ENCODE data around the gene MRGPRG.

The MRGPRG gene

DNA sequence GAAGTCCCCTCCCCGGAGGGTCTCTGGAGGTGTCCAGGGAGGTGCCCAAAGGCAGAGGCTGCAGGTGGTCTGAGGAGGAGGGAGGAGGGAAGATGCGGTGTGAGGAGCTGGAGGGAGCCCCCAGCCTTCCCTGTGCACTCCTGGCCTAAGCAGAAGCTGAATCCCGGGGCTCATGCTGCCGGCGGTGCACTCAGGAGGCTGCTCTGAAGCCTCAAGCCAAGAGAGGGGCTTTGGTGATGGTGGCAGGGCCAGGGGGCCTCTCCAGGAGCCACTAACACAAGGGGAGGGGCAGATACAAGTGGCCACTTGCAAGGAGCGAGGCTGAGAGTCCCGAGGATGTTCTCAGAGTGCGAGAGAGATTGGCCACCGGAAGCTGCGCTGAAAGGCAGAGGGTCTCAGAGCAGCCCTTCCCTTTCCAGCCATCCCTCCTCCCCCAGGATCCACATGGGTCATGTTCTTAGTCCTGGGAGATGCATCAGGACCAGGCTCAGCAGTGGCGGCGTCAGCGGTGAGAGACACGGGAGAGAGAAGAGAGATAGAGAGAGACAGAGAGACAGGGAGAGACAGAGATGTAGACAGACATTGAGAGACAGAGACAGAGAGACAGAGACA is 774 bp upstream of the MRGPRG start:
- Histone ChIP-seq H2AFZ (ENCODE audit: low read depth, low read length, severe bottlenecking) (no peak overlapping the region), H3K4me3 (ENCODE audit: insufficient read depth, low read length, poor library complexity, severe bottlenecking) (no peak overlapping the region), H4K20me1 (ENCODE audit: low read depth, low read length) (no peaks in the 10 kb centered on the region), H3K27me3 (ENCODE audit: low read length) (no peaks in the 10 kb centered on the region), H3K27ac (ENCODE audit: low read depth, low read length) (no peak overlapping the region), H3K36me3 (ENCODE audit: low read length) (no peaks in the 10 kb centered on the region), H3K9ac (ENCODE audit: low read length) (no peak overlapping the region), H3K79me2 (ENCODE audit: insufficient read depth, low read length) (no peaks in the 10 kb centered on the region), H3K9me2 (replicated peaks; ENCODE audit: insufficient read depth, low read length) (no peaks in the 10 kb centered on the region), H3K4me2 (ENCODE audit: low read depth, low read length, poor library complexity, severe bottlenecking) (no peak overlapping the region), H3F3A (ENCODE audit: insufficient read depth) (no peaks in the 10 kb centered on the region), H3K9me3 (ENCODE audit: insufficient read depth, low read length) (no peaks in the 10 kb centered on the region)
- TF ChIP-seq EZH2phosphoT487 (conservative IDR thresholded peaks at IDR 0.05; ENCODE audit: low read length): no peak
- TF ChIP-seq, protein P1, sequence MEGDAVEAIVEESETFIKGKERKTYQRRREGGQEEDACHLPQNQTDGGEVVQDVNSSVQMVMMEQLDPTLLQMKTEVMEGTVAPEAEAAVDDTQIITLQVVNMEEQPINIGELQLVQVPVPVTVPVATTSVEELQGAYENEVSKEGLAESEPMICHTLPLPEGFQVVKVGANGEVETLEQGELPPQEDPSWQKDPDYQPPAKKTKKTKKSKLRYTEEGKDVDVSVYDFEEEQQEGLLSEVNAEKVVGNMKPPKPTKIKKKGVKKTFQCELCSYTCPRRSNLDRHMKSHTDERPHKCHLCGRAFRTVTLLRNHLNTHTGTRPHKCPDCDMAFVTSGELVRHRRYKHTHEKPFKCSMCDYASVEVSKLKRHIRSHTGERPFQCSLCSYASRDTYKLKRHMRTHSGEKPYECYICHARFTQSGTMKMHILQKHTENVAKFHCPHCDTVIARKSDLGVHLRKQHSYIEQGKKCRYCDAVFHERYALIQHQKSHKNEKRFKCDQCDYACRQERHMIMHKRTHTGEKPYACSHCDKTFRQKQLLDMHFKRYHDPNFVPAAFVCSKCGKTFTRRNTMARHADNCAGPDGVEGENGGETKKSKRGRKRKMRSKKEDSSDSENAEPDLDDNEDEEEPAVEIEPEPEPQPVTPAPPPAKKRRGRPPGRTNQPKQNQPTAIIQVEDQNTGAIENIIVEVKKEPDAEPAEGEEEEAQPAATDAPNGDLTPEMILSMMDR (IDR thresholded peaks at IDR 0.05; ENCODE audit: insufficient read depth, low read length, poor library complexity, severe bottlenecking): no peak

DNA sequence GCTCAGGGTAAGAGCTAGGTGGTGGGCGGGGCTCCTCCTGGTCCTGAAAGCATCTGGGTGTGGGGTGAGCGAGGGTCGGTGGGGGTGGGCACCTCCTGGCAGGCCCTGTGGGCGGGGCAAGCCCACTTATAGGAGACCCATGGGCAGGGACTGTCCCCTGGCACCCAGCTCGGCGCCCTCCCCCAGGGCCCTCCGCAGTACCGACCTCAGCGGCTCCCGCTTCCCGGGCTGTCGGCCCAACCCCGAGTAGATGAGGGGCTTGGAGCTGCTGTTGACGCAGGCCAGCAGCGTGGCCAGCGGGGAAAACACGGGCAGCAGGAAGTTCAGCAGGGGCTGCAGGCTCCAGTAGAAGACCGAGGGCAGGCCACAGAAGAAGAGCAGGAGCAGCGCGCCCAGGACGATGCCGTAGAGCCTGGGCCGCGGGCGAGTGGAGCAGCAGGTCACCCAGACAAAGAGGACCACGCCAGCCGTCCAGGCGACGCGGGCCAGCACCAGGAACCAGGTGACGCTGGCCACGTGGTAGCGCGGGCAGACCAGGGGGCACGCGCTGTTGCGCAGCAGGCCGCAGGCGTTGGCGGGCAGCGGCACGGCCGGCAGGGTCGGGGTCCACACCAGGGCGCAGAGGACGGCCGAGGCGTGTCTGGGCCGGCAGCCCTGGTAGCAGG is 663 bp downstream of the MRGPRG start:
- Histone ChIP-seq H3K27me3 (ENCODE audit: low read length) (no peaks in the 10 kb centered on the region), H3K9ac (ENCODE audit: low read length) (no peak overlapping the region), H3K27ac (ENCODE audit: low read depth, low read length) (no peak overlapping the region), H3K9me3 (ENCODE audit: insufficient read depth, low read length) (no peaks in the 10 kb centered on the region), H3K36me3 (ENCODE audit: low read length) (no peaks in the 10 kb centered on the region), H3F3A (ENCODE audit: insufficient read depth) (no peaks in the 10 kb centered on the region), H2AFZ (ENCODE audit: low read depth, low read length, severe bottlenecking) (no peak overlapping the region), H3K9me2 (replicated peaks; ENCODE audit: insufficient read depth, low read length) (no peaks in the 10 kb centered on the region), H3K79me2 (ENCODE audit: insufficient read depth, low read length) (no peaks in the 10 kb centered on the region), H3K4me2 (ENCODE audit: low read depth, low read length, poor library complexity, severe bottlenecking) (no peak overlapping the region), H3K4me3 (ENCODE audit: insufficient read depth, low read length, poor library complexity, severe bottlenecking) (no peak overlapping the region), H4K20me1 (ENCODE audit: low read depth, low read length) (no peaks in the 10 kb centered on the region)
- TF ChIP-seq, protein P1 (IDR thresholded peaks at IDR 0.05; ENCODE audit: insufficient read depth, low read length, poor library complexity, severe bottlenecking): no peak
- no peak for TF ChIP-seq EZH2phosphoT487 (conservative IDR thresholded peaks at IDR 0.05; ENCODE audit: low read length)

DNA sequence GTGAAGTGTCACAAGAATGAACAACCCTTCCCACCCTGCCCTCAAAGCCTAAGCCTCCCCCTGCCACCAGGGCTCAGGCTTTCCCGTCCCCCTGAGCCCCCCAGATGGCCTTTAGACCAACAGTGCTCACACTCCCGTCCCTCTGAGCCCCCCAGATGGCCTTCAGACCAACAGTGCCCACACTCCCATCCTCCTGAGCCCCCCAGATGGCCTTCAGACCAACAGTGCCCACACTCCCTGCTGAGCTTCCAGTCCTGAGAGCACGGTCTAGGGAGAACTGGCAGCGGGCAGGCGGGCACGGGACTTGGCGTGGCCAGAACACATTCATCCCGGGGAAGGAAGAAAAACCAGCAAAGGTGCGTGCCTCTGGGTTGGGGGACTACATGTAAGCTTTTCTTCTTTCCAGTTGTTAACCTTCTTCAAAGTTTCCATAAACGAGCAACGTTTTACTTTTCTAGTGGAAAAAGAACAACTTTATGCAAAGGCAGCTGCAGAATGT is 2.5 kb downstream of the MRGPRG start:
- H3K4me2 ChIP-seq (ENCODE audit: low read depth, low read length, poor library complexity, severe bottlenecking): no peak overlapping the region
- no peak for TF ChIP-seq EZH2phosphoT487 (conservative IDR thresholded peaks at IDR 0.05; ENCODE audit: low read length)
- TF ChIP-seq, protein P1 (IDR thresholded peaks at IDR 0.05; ENCODE audit: insufficient read depth, low read length, poor library complexity, severe bottlenecking): no peak
- H3K27me3 ChIP-seq (ENCODE audit: low read length): no peaks in the 10 kb centered on the region
- no peak overlapping the region for H3K27ac ChIP-seq (ENCODE audit: low read depth, low read length)
- H2AFZ ChIP-seq (ENCODE audit: low read depth, low read length, severe bottlenecking): no peak overlapping the region
- H3K9me3 ChIP-seq (ENCODE audit: insufficient read depth, low read length): no peaks in the 10 kb centered on the region
- no peaks in the 10 kb centered on the region for H3K9me2 ChIP-seq (replicated peaks; ENCODE audit: insufficient read depth, low read length)
- no peaks in the 10 kb centered on the region for H3K79me2 ChIP-seq (ENCODE audit: insufficient read depth, low read length)
- H3K9ac ChIP-seq (ENCODE audit: low read length): no peak overlapping the region
- H3K4me3 ChIP-seq (ENCODE audit: insufficient read depth, low read length, poor library complexity, severe bottlenecking): no peak overlapping the region
- no peaks in the 10 kb centered on the region for H4K20me1 ChIP-seq (ENCODE audit: low read depth, low read length)
- H3F3A ChIP-seq (ENCODE audit: insufficient read depth): no peaks in the 10 kb centered on the region
- no peaks in the 10 kb centered on the region for H3K36me3 ChIP-seq (ENCODE audit: low read length)

All from SU-DHL-6 (cell line).